Astrocyte (in vitro differentiated cells and primary cell): Measurements from ENCODE around the gene ZNF692.

ENCODE experiments used
- CTCF ChIP-seq: IDR thresholded peaks from 2 replicates; pipeline ENCODE4 v1.5.1; 2011; ENCODE audit warnings: low read depth, mild to moderate bottlenecking, inconsistent platforms, low read length, moderate library complexity; ENCODE audit not compliant: insufficient read depth
- EZH2 ChIP-seq: IDR thresholded peaks from 2 replicates; pipeline ENCODE4 v1.6.1; 2012; ENCODE audit warnings: mild to moderate bottlenecking, low read length, inconsistent platforms; ENCODE audit not compliant: insufficient read depth

GRCh38 chr1:248843687-248844086 is 15.2 kb downstream of the ZNF692 start:
- TF ChIP-seq CTCF (no peak), EZH2 (no peak)
